HCT116 (cell line): ENCODE results near the gene DCAF6. TPM values are rescaled to one million over a fixed set of nuclear protein-coding genes. Genes with fewer than 3 reads are reported as not detected.

ENCODE experiments used
- ATAC-seq: fragments of 200-7000 bp; cut with Tn5 transposase; 2 replicates; pipeline ENCODE4 v1.9.1; 2020; ENCODE audit warnings: mild to moderate bottlenecking, moderate library complexity
- BruUV-seq: library from RNA; stranded (reverse); fragments of 400-500 nt; replicated peaks from 2 replicates; lab custom pipeline; 2021; lab: Mats Ljungman, UMichigan
- CTCF ChIA-PET: fragments of 300-600 bp; sonication (Branson Sonifier 250); formaldehyde crosslinking; loops from one replicate; lab custom pipeline; 2021; ENCODE audit warnings: antibody characterized with exemption; lab: Charles Lee
- POLR2A ChIA-PET: fragments of 300-600, 350-600 bp; sonication (Branson Sonifier 250); formaldehyde crosslinking; loops from one replicate; lab custom pipeline; 2021; ENCODE audit warnings: antibody characterized with exemption; lab: Charles Lee
- RAD21 ChIA-PET, 2 experiments: fragments of 300-600 bp; sonication (Branson Sonifier 250); formaldehyde crosslinking; loops; one replicate each; lab custom pipeline; 2023; ENCODE audit warnings: low total read pairs in 2 of 2; ENCODE audit not compliant: uncharacterized antibody in 2 of 2, unreplicated experiment in 2 of 2, low non-redundant PET in 1 of 2; lab: Charles Lee
- DNase-seq: peaks from one replicate; pipeline ENCODE4 v3.0.0-alpha.2; 2010; ENCODE audit warnings: low read depth, low spot score
- H2AFZ ChIP-seq: fragments of 200-600 bp; shearing (Covaris generic), sonication (generic); 2 replicates; pipeline ENCODE4 v1.6.1; 2017; ENCODE audit warnings: low read depth, mixed run types, mixed read lengths, antibody characterized with exemption, low read length; ENCODE audit not compliant: poor library complexity, severe bottlenecking
- H3K27ac ChIP-seq: 2 replicates; pipeline ENCODE4 v1.5.1; 2012; ENCODE audit warnings: low read depth, low read length
- H3K27me3 ChIP-seq: fragments of 200-600 bp; sonication (generic); 2 replicates; pipeline ENCODE4 v1.6.1; 2016; ENCODE audit warnings: mixed run types, low read length, mixed read lengths; ENCODE audit not compliant: insufficient read depth
- H3K36me3 ChIP-seq, 2 experiments: fragments of 200-500 bp in 1 of 2; fragments of 200-600 bp in 1 of 2; sonication (Bioruptor generic) in 1 of 2; sonication (generic) in 1 of 2; 2 replicates each; pipeline versions ENCODE4 v1.5.1 to v1.6.1; 2014 to 2016; ENCODE audit warnings: low read length in 2 of 2, inconsistent platforms in 1 of 2, mixed read lengths in 1 of 2, mixed run types in 1 of 2; ENCODE audit not compliant: insufficient read depth in 2 of 2, control insufficient read depth in 1 of 2
- H3K4me1 ChIP-seq, 2 experiments: fragments of 200-600 bp in 1 of 2; sonication (generic) in 1 of 2; 2 replicates each; pipeline versions ENCODE4 v1.5.1 to v1.6.1; 2012 to 2017; ENCODE audit warnings: low read length in 2 of 2, inconsistent platforms in 1 of 2, mild to moderate bottlenecking in 1 of 2, mixed read lengths in 1 of 2, mixed run types in 1 of 2, moderate library complexity in 1 of 2; ENCODE audit not compliant: insufficient read depth in 2 of 2, control insufficient read depth in 1 of 2
- H3K4me2 ChIP-seq: fragments of 200-600 bp; sonication (generic); 2 replicates; pipeline ENCODE4 v1.6.1; 2017; ENCODE audit warnings: mixed run types, low read length, mixed read lengths
- H3K4me3 ChIP-seq, 2 experiments: fragments of 200-600 bp in 1 of 2; sonication (generic) in 1 of 2; replicated peaks in 1 of 2; 2 replicates each; pipeline ENCODE4 v1.5.1; 2011 to 2016; ENCODE audit warnings: low read length in 2 of 2, control low read depth in 1 of 2, low read depth in 1 of 2, mild to moderate bottlenecking in 1 of 2, mixed read lengths in 1 of 2, mixed run types in 1 of 2
- H3K79me2 ChIP-seq: fragments of 200-600 bp; sonication (generic); 2 replicates; pipeline ENCODE4 v1.6.1; 2017; ENCODE audit warnings: mild to moderate bottlenecking, mixed run types, low read length, moderate library complexity, mixed read lengths; ENCODE audit not compliant: insufficient read depth
- H3K9ac ChIP-seq: fragments of 200-600 bp; sonication (generic); 2 replicates; pipeline ENCODE4 v1.6.1; 2016; ENCODE audit warnings: low read length, mixed read lengths
- H3K9me2 ChIP-seq: fragments of 200-600 bp; sonication (generic), shearing (Covaris generic); 2 replicates; pipeline ENCODE4 v1.6.1; 2017; ENCODE audit warnings: mixed run types, mild to moderate bottlenecking, moderate library complexity; ENCODE audit not compliant: insufficient read depth
- H3K9me3 ChIP-seq, 2 experiments: fragments of 200-500 bp in 1 of 2; fragments of 200-600 bp in 1 of 2; sonication (Bioruptor generic) in 1 of 2; sonication (generic) in 1 of 2; 2 replicates each; pipeline ENCODE4 v1.6.1; 2014 to 2017; ENCODE audit warnings: low read length in 2 of 2, mixed read lengths in 2 of 2, inconsistent platforms in 1 of 2, low read depth in 1 of 2, mild to moderate bottlenecking in 1 of 2, mixed run types in 1 of 2, moderate library complexity in 1 of 2; ENCODE audit not compliant: control insufficient read depth in 1 of 2, insufficient read depth in 1 of 2
- H4K20me1 ChIP-seq: fragments of 200-600 bp; sonication (generic), shearing (Covaris generic); 2 replicates; pipeline ENCODE4 v1.6.1; 2017; ENCODE audit warnings: mixed run types, mild to moderate bottlenecking, moderate library complexity; ENCODE audit not compliant: insufficient read depth
- CBX3 ChIP-seq: IDR thresholded peaks from 2 replicates; pipeline ENCODE4 v1.6.1; 2012; ENCODE audit warnings: low read depth
- CEBPB ChIP-seq: IDR thresholded peaks from 2 replicates; pipeline ENCODE4 v1.6.1; 2012; ENCODE audit warnings: low read depth
- EGR1 ChIP-seq: IDR thresholded peaks from 2 replicates; pipeline ENCODE4 v1.6.1; 2012; ENCODE audit warnings: low read depth
- JUND ChIP-seq: IDR thresholded peaks from 2 replicates; pipeline ENCODE4 v1.6.1; 2012
- POLR2A ChIP-seq: IDR thresholded peaks from 2 replicates; pipeline ENCODE4 v1.7.0; 2011; ENCODE audit warnings: borderline replicate concordance; ENCODE audit not compliant: insufficient read depth, insufficient read length; ENCODE audit errors: extremely low read depth
- POLR2AphosphoS5 ChIP-seq: IDR thresholded peaks from 2 replicates; pipeline ENCODE4 v1.6.1; 2011; ENCODE audit warnings: mild to moderate bottlenecking, low read depth, low read length, moderate library complexity
- RAD21 ChIP-seq: IDR thresholded peaks from 2 replicates; pipeline ENCODE4 v1.6.1; 2012; ENCODE audit warnings: low read depth, mild to moderate bottlenecking
- SIN3A ChIP-seq: IDR thresholded peaks from 2 replicates; pipeline ENCODE4 v1.6.1; 2012; ENCODE audit warnings: low read depth
- YY1 ChIP-seq: IDR thresholded peaks from 2 replicates; pipeline ENCODE4 v1.6.1; 2011; ENCODE audit warnings: low read length, low read depth, moderate library complexity, mild to moderate bottlenecking; ENCODE audit not compliant: insufficient replicate concordance; ENCODE audit errors: extremely low read depth
- ZFX ChIP-seq: fragments of 450-650 bp; IDR thresholded peaks from 2 replicates; pipeline ENCODE4 v1.6.1; 2017
- ZNF274 ChIP-seq: fragments of 200-500 bp; sonication (Bioruptor generic); IDR thresholded peaks from 2 replicates; pipeline ENCODE4 v1.6.1; 2014; ENCODE audit warnings: mild to moderate bottlenecking, low read depth, low read length, inconsistent platforms
- intact Hi-C: fragments of 100-400 bp; cut with micrococcal nuclease; formaldehyde crosslinking; loops from 2 replicates; pipeline ENCODE4 v1.10.0; 2022
- total RNA-seq: library from RNA; stranded (reverse); gene quantifications from one replicate; pipeline ENCODE4 v1.2.1, GENCODE V29; 2021; ENCODE audit not compliant: unreplicated experiment
- TF ChIP-seq, protein P1 (sequence below): IDR thresholded peaks from 2 replicates; pipeline ENCODE4 v1.6.1; 2011; ENCODE audit warnings: mild to moderate bottlenecking, low read length, moderate library complexity; ENCODE audit not compliant: insufficient replicate concordance; ENCODE audit errors: extremely low read depth
- TF ChIP-seq, protein P2 (sequence below): IDR thresholded peaks from 2 replicates; pipeline ENCODE4 v1.6.1; 2012
- TF ChIP-seq, protein P3 (sequence below): IDR thresholded peaks from 2 replicates; pipeline ENCODE4 v1.6.1; 2012

Gene DCAF6
- total RNA-seq, 1 experiment from 2014 or later = 34.2 TPM

DNA sequence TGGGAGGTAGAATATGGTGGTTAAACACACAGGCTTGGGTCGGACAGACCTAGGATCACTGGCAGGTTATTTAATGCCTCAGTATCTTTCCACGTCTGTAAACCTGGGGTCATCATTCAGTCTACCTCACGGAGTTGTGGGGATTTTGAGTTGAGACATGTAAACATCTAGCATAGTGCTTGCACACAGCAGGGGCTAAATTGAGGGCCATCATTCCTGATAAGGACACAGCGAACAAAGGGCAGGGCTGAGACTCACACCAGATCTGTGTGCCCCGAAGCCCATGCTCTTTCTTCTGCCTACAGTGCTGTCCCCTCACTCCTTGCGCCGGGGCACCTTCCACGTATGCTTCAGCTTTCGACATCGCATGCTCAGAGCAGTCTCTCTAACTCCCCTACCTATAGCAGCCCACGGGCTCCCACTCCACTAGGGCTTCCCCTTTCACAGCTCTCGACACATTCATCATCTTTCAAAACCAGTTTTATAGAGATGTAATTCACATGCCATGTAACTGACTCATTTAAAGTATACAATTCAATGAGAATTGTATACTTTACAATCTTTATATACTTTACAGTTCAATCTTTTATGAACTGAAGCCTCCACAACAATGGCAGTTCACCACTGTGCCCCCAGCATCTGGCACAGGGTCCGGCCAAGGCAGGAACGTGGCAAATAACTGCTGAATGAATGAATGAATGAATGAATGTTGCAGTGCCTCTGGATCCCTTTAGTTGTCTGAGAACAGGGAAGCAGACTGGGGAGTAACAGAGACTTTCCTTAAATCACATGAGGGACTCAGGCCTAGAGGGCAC, 152.2 kb downstream of the DCAF6 start (continued):
- TF ChIP-seq, protein P1, sequence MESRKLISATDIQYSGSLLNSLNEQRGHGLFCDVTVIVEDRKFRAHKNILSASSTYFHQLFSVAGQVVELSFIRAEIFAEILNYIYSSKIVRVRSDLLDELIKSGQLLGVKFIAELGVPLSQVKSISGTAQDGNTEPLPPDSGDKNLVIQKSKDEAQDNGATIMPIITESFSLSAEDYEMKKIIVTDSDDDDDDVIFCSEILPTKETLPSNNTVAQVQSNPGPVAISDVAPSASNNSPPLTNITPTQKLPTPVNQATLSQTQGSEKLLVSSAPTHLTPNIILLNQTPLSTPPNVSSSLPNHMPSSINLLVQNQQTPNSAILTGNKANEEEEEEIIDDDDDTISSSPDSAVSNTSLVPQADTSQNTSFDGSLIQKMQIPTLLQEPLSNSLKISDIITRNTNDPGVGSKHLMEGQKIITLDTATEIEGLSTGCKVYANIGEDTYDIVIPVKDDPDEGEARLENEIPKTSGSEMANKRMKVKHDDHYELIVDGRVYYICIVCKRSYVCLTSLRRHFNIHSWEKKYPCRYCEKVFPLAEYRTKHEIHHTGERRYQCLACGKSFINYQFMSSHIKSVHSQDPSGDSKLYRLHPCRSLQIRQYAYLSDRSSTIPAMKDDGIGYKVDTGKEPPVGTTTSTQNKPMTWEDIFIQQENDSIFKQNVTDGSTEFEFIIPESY = no peak
- TF ChIP-seq POLR2A (no peak), CEBPB (no peak), YY1 (no peak), SIN3A (no peak), ZFX (no peak), CBX3 (no peak), JUND (no peak)
- TF ChIP-seq, protein P2, sequence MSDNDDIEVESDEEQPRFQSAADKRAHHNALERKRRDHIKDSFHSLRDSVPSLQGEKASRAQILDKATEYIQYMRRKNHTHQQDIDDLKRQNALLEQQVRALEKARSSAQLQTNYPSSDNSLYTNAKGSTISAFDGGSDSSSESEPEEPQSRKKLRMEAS = no peak

DNA sequence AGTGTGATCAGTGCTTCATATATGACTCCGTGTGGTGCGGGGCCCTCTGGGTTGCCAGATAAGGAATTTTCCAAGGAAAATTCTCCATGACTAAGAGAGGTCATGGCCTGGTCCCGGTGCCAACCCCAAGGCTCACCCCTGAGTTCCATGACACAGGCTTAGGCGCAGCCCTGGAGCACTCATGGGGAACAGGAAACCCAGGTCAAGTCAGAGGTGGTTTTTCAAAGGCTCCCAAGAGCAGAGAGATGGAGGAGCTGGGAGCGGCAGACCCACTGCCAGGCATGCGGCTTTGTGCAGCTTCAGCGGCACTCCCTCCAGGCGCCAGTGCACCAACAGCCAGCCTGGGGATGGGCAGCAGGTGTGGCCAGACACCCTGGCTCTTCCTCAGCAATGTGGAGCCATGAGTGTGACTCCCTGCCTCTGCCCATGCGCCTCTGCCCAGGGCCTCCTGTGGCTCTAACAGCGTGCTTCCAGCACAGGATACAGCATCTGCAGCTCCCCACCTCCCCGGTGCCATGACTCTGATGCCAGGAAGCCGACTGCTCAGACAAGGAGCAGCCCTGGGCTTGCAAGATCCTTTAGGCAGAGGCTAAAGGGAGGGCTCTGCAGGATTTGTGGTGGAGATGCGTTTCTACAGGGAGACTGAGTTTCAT, 153.0 kb downstream of the DCAF6 start:
- Histone ChIP-seq H4K20me1 (no peaks in the 10 kb centered on the region), H3K9me2 (no peaks in the 10 kb centered on the region), H3K9me3 (no peaks in the 10 kb centered on the region), H2AFZ (no peak overlapping the region), H3K4me3 (no peak overlapping the region), H3K9ac (no peak overlapping the region), H3K36me3 (no peaks in the 10 kb centered on the region)
- ATAC-seq = no peak
- RAD21 ChIA-PET = no interaction called here
- intact Hi-C loops = no loop called here
- TF ChIP-seq EGR1 (no peak), CBX3 (no peak), POLR2AphosphoS5 (no peak), JUND (no peak), CEBPB (no peak), RAD21 (no peak), ZFX (no peak), YY1 (no peak), ZNF274 (no peak)
- TF ChIP-seq, protein P3, sequence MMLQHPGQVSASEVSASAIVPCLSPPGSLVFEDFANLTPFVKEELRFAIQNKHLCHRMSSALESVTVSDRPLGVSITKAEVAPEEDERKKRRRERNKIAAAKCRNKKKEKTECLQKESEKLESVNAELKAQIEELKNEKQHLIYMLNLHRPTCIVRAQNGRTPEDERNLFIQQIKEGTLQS = no peak
- TF ChIP-seq, all 23 proteins: peak for 0
- no peaks in the 10 kb centered on the region for H3K27me3 ChIP-seq
- no peak overlapping the region for H3K27ac ChIP-seq
- H3K4me2 ChIP-seq = no peak overlapping the region
- no peak for DNase-seq
- ChIA-PET POLR2A (no interaction called here), CTCF (interaction anchor here (0.6 kb wide), 1 partner anchor 373 kb away, joined by 5 read pairs; no protein-coding TSS in a partner anchor)
- no TSS peak for BruUV-seq
- H3K4me1 ChIP-seq = peaks cover 0 to 10% of the 10 kb centered on the region in 2 experiments; a peak in 1 of 4 replicates
- no peaks in the 10 kb centered on the region for H3K79me2 ChIP-seq
